C1 segment of cervical spinal cord (tissue), 14 donors: ENCODE measurements around the gene MAB21L4.

Experiments
- DNase-seq, 14 donors: peaks; one replicate each; lab custom pipeline; 2025; lab: John Stamatoyannopoulos, UW

The MAB21L4 gene

GRCh38 chr2:240896871-240897692 lies 1.1 kb upstream of the MAB21L4 start:
- no peak for DNase-seq

GRCh38 chr2:240896394-240896793 lies 438 bp upstream of the MAB21L4 start:
- no peak for DNase-seq

- no peak for DNase-seq
These were observed 959 bp downstream of the MAB21L4 start for GRCh38 chr2:240894836-240895558.

- no peak for DNase-seq
These were observed 1.9 kb downstream of the MAB21L4 start for GRCh38 chr2:240894006-240894405.

GRCh38 chr2:240893363-240893844 lies 2.6 kb downstream of the MAB21L4 start:
- DNase-seq = no peak

- DNase-seq = no peak
These were observed 3.0 kb downstream of the MAB21L4 start for GRCh38 chr2:240892925-240893324.

- DNase-seq = peak in 2 of 14 donors; percentile 14 to 34
These were observed 3.6 kb downstream of the MAB21L4 start for GRCh38 chr2:240892356-240892755.

GRCh38 chr2:240891492-240892340 lies 4.2 kb downstream of the MAB21L4 start:
- DNase-seq = no peak

- DNase-seq = no peak
These were observed 5.3 kb downstream of the MAB21L4 start for GRCh38 chr2:240890691-240891090.

GRCh38 chr2:240889601-240890560 lies 6.1 kb downstream of the MAB21L4 start:
- DNase-seq = no peak

- DNase-seq = no peak
These were observed 6.9 kb downstream of the MAB21L4 start for GRCh38 chr2:240888890-240889573.

GRCh38 chr2:240888130-240888889 lies 7.6 kb downstream of the MAB21L4 start:
- DNase-seq = no peak

- no peak for DNase-seq
These were observed 8.3 kb downstream of the MAB21L4 start for GRCh38 chr2:240887631-240888030.

- DNase-seq = peak in 1 of 14 donors; percentile 85
These were observed 9.0 kb downstream of the MAB21L4 start for GRCh38 chr2:240886678-240887609.

GRCh38 chr2:240886023-240886565 lies 9.9 kb downstream of the MAB21L4 start:
- DNase-seq = no peak

GRCh38 chr2:240885566-240885965 lies 10.4 kb downstream of the MAB21L4 start:
- no peak for DNase-seq

GRCh38 chr2:240884745-240885144 lies 11.2 kb downstream of the MAB21L4 start:
- no peak for DNase-seq

- no peak for DNase-seq
These were observed 11.7 kb downstream of the MAB21L4 start for GRCh38 chr2:240884221-240884620.
